ENCODE results near the gene GPRC5B.

GPRC5B gene

GRCh38 chr16:19911204-19911603, 26.6 kb upstream of the GPRC5B start:
- no peak overlapping the region for H3K4me3 ChIP-seq (ENCODE audit: low read depth, low read length)
- no peak for DNase-seq (ENCODE audit: low read depth)
- no peak for TF ChIP-seq CTCF (conservative IDR thresholded peaks at IDR 0.05; ENCODE audit: low read depth, low read length)

- no peak for TF ChIP-seq CTCF (conservative IDR thresholded peaks at IDR 0.05; ENCODE audit: low read depth, low read length)
- no peak for DNase-seq (ENCODE audit: low read depth)
- H3K4me3 ChIP-seq (ENCODE audit: low read depth, low read length): no peak overlapping the region
These were observed 25.2 kb upstream of the GPRC5B start for GRCh38 chr16:19909750-19910322.

DNA sequence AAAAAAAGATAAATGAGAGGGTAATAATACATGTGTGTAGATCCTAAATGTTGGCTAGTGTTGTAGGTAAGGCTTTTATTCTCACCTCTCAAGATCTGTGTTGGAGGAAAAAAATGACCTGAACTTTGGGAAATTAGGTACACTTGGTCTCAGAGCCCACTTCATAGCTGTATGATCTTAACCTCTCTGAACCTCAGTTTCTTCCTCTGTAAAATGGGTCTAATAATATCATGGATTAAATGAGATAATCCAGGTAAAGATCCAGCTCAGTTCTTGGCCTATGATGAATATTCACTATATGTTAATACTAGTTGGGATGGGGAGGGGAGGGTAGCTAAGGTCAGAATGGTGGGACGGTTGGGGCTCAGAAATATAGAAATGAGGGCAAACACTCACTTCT, 24.3 kb upstream of the GPRC5B start:
- no peak for DNase-seq (ENCODE audit: low read depth)
- no peak overlapping the region for H3K4me3 ChIP-seq (ENCODE audit: low read depth, low read length)
- no peak for TF ChIP-seq CTCF (conservative IDR thresholded peaks at IDR 0.05; ENCODE audit: low read depth, low read length)

GRCh38 chr16:19907161-19907992, 22.7 kb upstream of the GPRC5B start:
- no peak overlapping the region for H3K4me3 ChIP-seq (ENCODE audit: low read depth, low read length)
- TF ChIP-seq CTCF (conservative IDR thresholded peaks at IDR 0.05; ENCODE audit: low read depth, low read length): peak; percentile 98
- DNase-seq (ENCODE audit: low read depth): peak; percentile 84

DNA sequence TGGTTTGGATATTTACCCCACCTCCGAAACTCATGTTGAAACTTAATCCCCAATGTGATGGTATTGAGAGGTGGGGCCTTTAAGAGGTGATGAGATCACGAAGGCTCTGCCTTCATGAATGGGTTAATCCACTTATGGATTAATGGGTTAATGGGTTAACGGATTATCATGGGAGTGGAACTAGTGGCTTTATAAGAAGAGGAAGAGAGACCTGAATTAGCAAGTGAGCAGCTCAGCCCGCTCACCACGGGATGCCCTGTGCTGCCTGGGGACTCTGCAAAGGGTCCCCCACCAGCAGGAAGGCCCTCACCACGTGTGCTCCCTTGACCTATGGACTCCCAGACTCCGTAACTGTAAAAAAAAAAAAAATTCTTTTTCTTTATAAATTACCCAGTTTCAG, 16.5 kb upstream of the GPRC5B start:
- no peak for TF ChIP-seq CTCF (conservative IDR thresholded peaks at IDR 0.05; ENCODE audit: low read depth, low read length)
- no peak for DNase-seq (ENCODE audit: low read depth)
- H3K4me3 ChIP-seq (ENCODE audit: low read depth, low read length): no peak overlapping the region

GRCh38 chr16:19899605-19899955, 14.9 kb upstream of the GPRC5B start:
- no peak for DNase-seq (ENCODE audit: low read depth)
- H3K4me3 ChIP-seq (ENCODE audit: low read depth, low read length): no peak overlapping the region
- TF ChIP-seq CTCF (conservative IDR thresholded peaks at IDR 0.05; ENCODE audit: low read depth, low read length): no peak

Measured in choroid plexus epithelial cell (primary cell).